ENCODE results near the gene LIN37.

The LIN37 gene

GRCh38 chr19:35748106-35749020, at the start of gene LIN37:
Gene LIN37, plus strand, starts transcription at chr19:35748576. Its CDS starts 149 bp downstream, at chr19:35748725.
- peak; percentile 95 for DNase-seq (ENCODE audit: low read depth)
- H3K4me3 ChIP-seq (ENCODE audit: low read depth, low read length): peak within 1 kb of the TSS; percentile 100

- DNase-seq (ENCODE audit: low read depth): peak; percentile 91
- peak overlapping the region; percentile 69 for H3K4me3 ChIP-seq (ENCODE audit: low read depth, low read length)
These were observed 46.0 kb upstream of the LIN37 start for GRCh38 chr19:35702223-35703012.

GRCh38 chr19:35703343-35703742, 45.0 kb upstream of the LIN37 start:
- no peak overlapping the region for H3K4me3 ChIP-seq (ENCODE audit: low read depth, low read length)
- DNase-seq (ENCODE audit: low read depth): no peak

- no peak within 1 kb of the TSS for H3K4me3 ChIP-seq (ENCODE audit: low read depth, low read length)
These were observed 44.2 kb upstream of the LIN37 start, which contains the start of gene ZBTB32 for GRCh38 chr19:35704218-35704617. Gene ZBTB32, plus strand, starts transcription at chr19:35704558. Its CDS starts 10,069 bp downstream, at chr19:35714627.

GRCh38 chr19:35708391-35708790, 40.0 kb upstream of the LIN37 start:
- no peak overlapping the region for H3K4me3 ChIP-seq (ENCODE audit: low read depth, low read length)
- no peak for DNase-seq (ENCODE audit: low read depth)

More at GRCh38 chr19:35704218-35704617, 44.2 kb upstream of the LIN37 start, which contains the start of gene ZBTB32:
- DNase-seq (ENCODE audit: low read depth): no peak

GRCh38 chr19:35710784-35711723, 37.3 kb upstream of the LIN37 start:
- no peak overlapping the region for H3K4me3 ChIP-seq (ENCODE audit: low read depth, low read length)
- no peak for DNase-seq (ENCODE audit: low read depth)

GRCh38 chr19:35712567-35713505, 35.5 kb upstream of the LIN37 start:
- DNase-seq (ENCODE audit: low read depth): no peak

GRCh38 chr19:35713506-35713850, 34.9 kb upstream of the LIN37 start:
- DNase-seq (ENCODE audit: low read depth): no peak
- no peak overlapping the region for H3K4me3 ChIP-seq (ENCODE audit: low read depth, low read length)

More at GRCh38 chr19:35712567-35713505, 35.5 kb upstream of the LIN37 start:
- H3K4me3 ChIP-seq (ENCODE audit: low read depth, low read length): no peak overlapping the region

- no peak overlapping the region for H3K4me3 ChIP-seq (ENCODE audit: low read depth, low read length)
- no peak for DNase-seq (ENCODE audit: low read depth)
These were observed 34.4 kb upstream of the LIN37 start for GRCh38 chr19:35713904-35714495.

- no peak for DNase-seq (ENCODE audit: low read depth)
- H3K4me3 ChIP-seq (ENCODE audit: low read depth, low read length): no peak overlapping the region
These were observed 33.6 kb upstream of the LIN37 start for GRCh38 chr19:35714601-35715354.

- no peak for DNase-seq (ENCODE audit: low read depth)
- no peak overlapping the region for H3K4me3 ChIP-seq (ENCODE audit: low read depth, low read length)
These were observed 33.0 kb upstream of the LIN37 start for GRCh38 chr19:35715355-35715809.

- DNase-seq (ENCODE audit: low read depth): no peak
- H3K4me3 ChIP-seq (ENCODE audit: low read depth, low read length): peak overlapping the region; percentile 84
These were observed 32.2 kb upstream of the LIN37 start for GRCh38 chr19:35715981-35716800.

- H3K4me3 ChIP-seq (ENCODE audit: low read depth, low read length): peak overlapping the region; percentile 84
- DNase-seq (ENCODE audit: low read depth): peak; percentile 84
These were observed 31.3 kb upstream of the LIN37 start for GRCh38 chr19:35716801-35717664.

GRCh38 chr19:35717665-35718344, 30.6 kb upstream of the LIN37 start, which contains the start of gene KMT2B:
Gene KMT2B, plus strand, starts transcription at chr19:35718003. Its CDS starts 16 bp downstream, at chr19:35718019.
- DNase-seq (ENCODE audit: low read depth): no peak
- H3K4me3 ChIP-seq (ENCODE audit: low read depth, low read length): peak within 1 kb of the TSS; percentile 84

All from skeletal muscle cell (primary cell).